Activated CD4-positive, alpha-beta T cell treated with anti-CD3 and anti-CD28 coated beads, Interleukin-2, Interleukin-4, amounts not matched to agents 100 ng/mL and 50 ng/mL, durations not matched to agents 16 hours and 8 hours (primary cell): ENCODE measurements around the gene SUPT16H.

Experiments used
- DNase-seq: peaks from one replicate; pipeline ENCODE4 v3.0.0-alpha.2; 2020; ENCODE audit warnings: low spot score

Gene SUPT16H

GRCh38 chr14:21302013-21302835, 81.6 kb downstream of the SUPT16H start:
- no peak for DNase-seq
